ENCODE measurements around the gene KIF3A.

KIF3A gene

GRCh38 chr5:132736853-132737833 is at the start of gene KIF3A:
TSS of gene KIF3A (minus strand) at chr5:132737546. CDS start at chr5:132737419, 127 bp downstream.
- peak; percentile 95 to 98 for DNase-seq

- DNase-seq: no peak
Observed at GRCh38 chr5:132787076-132787475, 49.7 kb upstream of the KIF3A start.

- DNase-seq: no peak
Observed at GRCh38 chr5:132785864-132786263, 48.5 kb upstream of the KIF3A start.

GRCh38 chr5:132785365-132785764 is 48.0 kb upstream of the KIF3A start:
- DNase-seq: no peak

- peak; percentile 45 to 66 for DNase-seq
Observed at GRCh38 chr5:132782101-132782500, 44.8 kb upstream of the KIF3A start.

- DNase-seq: no peak
Observed at GRCh38 chr5:132781029-132781428, 43.7 kb upstream of the KIF3A start.

GRCh38 chr5:132780577-132780976 is 43.2 kb upstream of the KIF3A start:
- DNase-seq: no peak

- DNase-seq: no peak
Observed at GRCh38 chr5:132779961-132780360, 42.6 kb upstream of the KIF3A start.

- DNase-seq: no peak
Observed at GRCh38 chr5:132778856-132779255, 41.5 kb upstream of the KIF3A start.

- no peak for DNase-seq
Observed at GRCh38 chr5:132778129-132778528, 40.8 kb upstream of the KIF3A start.

GRCh38 chr5:132777209-132778069 is 40.1 kb upstream of the KIF3A start, which contains the start of gene SEPTIN8:
TSS of gene SEPTIN8 (minus strand) at chr5:132777239. CDS start at chr5:132777137, 102 bp downstream.
- DNase-seq: peak; percentile 26 to 43

- DNase-seq: no peak
Observed at GRCh38 chr5:132776938-132777208, 39.5 kb upstream of the KIF3A start.

GRCh38 chr5:132776131-132776937 is 39.0 kb upstream of the KIF3A start:
- DNase-seq: no peak

GRCh38 chr5:132775476-132775961 is 38.2 kb upstream of the KIF3A start:
- DNase-seq: no peak

- no peak for DNase-seq
Observed at GRCh38 chr5:132774896-132775295, 37.5 kb upstream of the KIF3A start.

GRCh38 chr5:132774406-132774805 is 37.1 kb upstream of the KIF3A start:
- no peak for DNase-seq

GRCh38 chr5:132773601-132774355 is 36.4 kb upstream of the KIF3A start:
- no peak for DNase-seq

GRCh38 chr5:132773114-132773513 is 35.8 kb upstream of the KIF3A start:
- no peak for DNase-seq

GRCh38 chr5:132772291-132773070 is 35.1 kb upstream of the KIF3A start:
- DNase-seq: no peak

GRCh38 chr5:132771503-132771998 is 34.2 kb upstream of the KIF3A start:
- DNase-seq: no peak
